ENCODE data around the gene PAFAH2.

The PAFAH2 gene

DNA sequence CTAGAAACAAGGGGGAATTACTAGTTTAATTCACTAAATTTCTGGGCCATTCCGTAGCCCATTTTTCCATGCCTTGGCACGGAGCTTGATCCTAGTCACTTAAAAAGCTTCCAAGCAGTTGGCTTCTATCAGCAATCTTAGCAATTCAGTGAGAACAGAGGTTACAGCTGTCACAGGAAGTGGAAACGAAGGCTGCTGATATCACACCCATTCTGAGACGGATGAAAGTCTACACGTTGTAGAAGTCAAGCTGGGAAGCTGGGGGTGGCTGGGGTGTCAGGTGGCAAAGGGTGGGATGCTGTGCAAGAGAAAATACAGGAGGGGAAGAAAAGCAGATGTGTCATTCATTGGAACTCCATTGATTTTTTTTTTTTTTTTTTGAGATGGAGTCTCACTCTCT lies 79.9 kb downstream of the PAFAH2 start:
- POLR2A ChIA-PET = no interaction called here
- no peak overlapping the region for H3K4me3 ChIP-seq (ENCODE audit: low read depth, low read length)
- DNase-seq (ENCODE audit: low read depth, low spot score) = no peak
- TF ChIP-seq, protein P1, sequence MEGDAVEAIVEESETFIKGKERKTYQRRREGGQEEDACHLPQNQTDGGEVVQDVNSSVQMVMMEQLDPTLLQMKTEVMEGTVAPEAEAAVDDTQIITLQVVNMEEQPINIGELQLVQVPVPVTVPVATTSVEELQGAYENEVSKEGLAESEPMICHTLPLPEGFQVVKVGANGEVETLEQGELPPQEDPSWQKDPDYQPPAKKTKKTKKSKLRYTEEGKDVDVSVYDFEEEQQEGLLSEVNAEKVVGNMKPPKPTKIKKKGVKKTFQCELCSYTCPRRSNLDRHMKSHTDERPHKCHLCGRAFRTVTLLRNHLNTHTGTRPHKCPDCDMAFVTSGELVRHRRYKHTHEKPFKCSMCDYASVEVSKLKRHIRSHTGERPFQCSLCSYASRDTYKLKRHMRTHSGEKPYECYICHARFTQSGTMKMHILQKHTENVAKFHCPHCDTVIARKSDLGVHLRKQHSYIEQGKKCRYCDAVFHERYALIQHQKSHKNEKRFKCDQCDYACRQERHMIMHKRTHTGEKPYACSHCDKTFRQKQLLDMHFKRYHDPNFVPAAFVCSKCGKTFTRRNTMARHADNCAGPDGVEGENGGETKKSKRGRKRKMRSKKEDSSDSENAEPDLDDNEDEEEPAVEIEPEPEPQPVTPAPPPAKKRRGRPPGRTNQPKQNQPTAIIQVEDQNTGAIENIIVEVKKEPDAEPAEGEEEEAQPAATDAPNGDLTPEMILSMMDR (IDR thresholded peaks at IDR 0.05; ENCODE audit: insufficient read depth, low read length, missing control alignments) = no peak
- CTCF ChIA-PET = interaction anchor here (1.5 kb wide), 1 partner anchor 22 kb away, joined by 8 read pairs; no protein-coding TSS in a partner anchor

DNA sequence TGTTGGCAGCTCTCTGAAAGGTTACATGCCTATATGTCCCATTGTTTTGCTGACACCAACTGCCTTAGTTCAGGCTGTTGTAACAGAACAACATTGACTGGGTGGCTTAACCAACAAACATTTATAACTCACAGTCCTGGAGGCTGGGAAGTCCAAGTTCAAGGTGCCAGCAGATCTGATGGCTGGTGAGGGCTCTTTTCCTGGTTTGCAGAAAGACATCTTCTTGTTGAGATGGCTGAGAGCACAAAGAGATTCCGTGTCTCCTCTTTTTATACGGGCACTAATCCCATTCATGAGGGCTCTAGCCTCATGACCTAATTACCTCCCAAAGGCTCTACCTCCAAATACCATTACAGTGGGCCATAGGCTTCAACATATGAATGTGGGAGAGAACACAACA lies 81.4 kb downstream of the PAFAH2 start:
- POLR2A ChIA-PET = no interaction called here
- H3K4me3 ChIP-seq (ENCODE audit: low read depth, low read length) = no peak overlapping the region
- TF ChIP-seq, protein P1 (IDR thresholded peaks at IDR 0.05; ENCODE audit: insufficient read depth, low read length, missing control alignments) = no peak
- CTCF ChIA-PET = interaction anchor here (0.6 kb wide), 1 partner anchor 63 kb away, joined by 3 read pairs; no protein-coding TSS in a partner anchor
- DNase-seq (ENCODE audit: low read depth, low spot score) = no peak

DNA sequence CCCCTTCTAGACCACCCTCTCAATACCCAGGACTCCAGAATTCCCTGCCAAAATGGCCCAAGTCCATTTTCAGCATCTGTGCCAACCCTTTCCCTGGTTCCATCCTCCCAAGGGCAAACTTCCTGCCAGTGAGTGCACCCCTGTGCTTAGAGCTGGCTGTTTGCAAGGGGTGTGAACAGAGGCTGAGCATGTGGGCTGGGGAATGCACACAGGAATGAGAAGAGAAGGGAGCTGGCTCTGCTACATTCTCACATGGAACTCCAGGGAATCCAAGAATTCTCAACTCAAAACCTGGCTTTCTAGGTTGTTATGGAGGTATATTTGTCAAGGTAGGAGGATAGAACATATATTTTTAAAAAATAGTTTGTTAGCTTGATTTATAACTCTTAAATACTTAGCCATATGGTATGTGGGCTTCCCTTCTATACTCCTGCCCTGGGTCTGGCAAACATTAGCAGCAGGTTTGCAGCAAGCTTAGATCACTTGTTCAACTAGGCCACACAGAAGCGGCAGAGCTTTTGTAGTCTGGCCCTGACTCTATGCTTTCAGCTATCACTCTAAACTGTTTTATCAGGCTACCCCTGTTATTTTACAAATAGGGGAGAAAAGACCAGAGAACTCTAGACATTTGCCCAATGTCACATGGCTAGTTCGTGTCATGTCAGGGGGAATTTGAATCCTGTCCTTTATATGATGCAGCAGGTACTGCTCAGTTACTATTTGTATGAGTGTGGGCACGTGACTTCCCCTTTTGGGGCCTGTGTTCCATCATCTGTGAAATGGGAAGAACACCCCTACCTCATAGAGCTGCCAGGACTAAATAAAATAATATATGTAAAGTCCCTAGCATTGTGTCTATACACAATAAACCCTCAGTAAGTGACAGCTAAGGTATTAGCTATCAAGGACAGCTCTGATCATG lies 83.5 kb downstream of the PAFAH2 start:
- ChIA-PET POLR2A (interaction anchor here (0.6 to 1.1 kb wide), 3 partner anchors 38 to 996 kb away, joined by 3 to 4 read pairs (median 3); no protein-coding TSS in a partner anchor), CTCF (interaction anchor here (0.6 to 5.3 kb wide), 5 partner anchors 8 to 94 kb away, joined by 3 to 46 read pairs (median 4); partner anchors contain the start of gene STMN1)
- TF ChIP-seq, protein P1 (IDR thresholded peaks at IDR 0.05; ENCODE audit: insufficient read depth, low read length, missing control alignments) = no peak
- H3K4me3 ChIP-seq (ENCODE audit: low read depth, low read length) = no peak overlapping the region
- DNase-seq (ENCODE audit: low read depth, low spot score) = no peak

DNA sequence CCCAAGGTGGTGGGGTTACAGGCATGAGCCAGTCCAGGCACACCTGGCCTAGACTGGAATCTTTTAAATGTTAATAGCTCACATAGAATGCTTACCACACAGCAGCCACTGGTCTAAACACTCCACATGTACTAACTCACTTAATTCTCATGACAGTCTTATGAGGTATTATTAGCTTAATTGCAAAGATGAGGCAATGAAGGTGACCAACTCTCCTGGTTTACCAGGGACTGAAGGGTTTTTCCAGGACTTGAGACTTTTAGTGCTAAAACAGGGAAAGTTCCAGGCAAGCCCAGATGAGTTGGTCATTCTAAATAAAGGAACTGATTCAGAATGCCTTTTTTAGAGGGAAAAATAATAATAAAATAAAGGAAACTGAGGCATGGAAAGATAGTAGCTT lies 84.7 kb downstream of the PAFAH2 start:
- ChIA-PET CTCF (interaction anchor here (0.6 to 5.3 kb wide), 5 partner anchors 9 to 84 kb away, joined by 3 to 46 read pairs (median 5); partner anchors contain the start of gene PAFAH2), POLR2A (interaction anchor here (0.5 to 0.6 kb wide), 2 partner anchors 9 to 995 kb away, joined by 3 read pairs; no protein-coding TSS in a partner anchor)
- no peak for DNase-seq (ENCODE audit: low read depth, low spot score)
- no peak overlapping the region for H3K4me3 ChIP-seq (ENCODE audit: low read depth, low read length)
- TF ChIP-seq, protein P1 (IDR thresholded peaks at IDR 0.05; ENCODE audit: insufficient read depth, low read length, missing control alignments) = no peak

DNA sequence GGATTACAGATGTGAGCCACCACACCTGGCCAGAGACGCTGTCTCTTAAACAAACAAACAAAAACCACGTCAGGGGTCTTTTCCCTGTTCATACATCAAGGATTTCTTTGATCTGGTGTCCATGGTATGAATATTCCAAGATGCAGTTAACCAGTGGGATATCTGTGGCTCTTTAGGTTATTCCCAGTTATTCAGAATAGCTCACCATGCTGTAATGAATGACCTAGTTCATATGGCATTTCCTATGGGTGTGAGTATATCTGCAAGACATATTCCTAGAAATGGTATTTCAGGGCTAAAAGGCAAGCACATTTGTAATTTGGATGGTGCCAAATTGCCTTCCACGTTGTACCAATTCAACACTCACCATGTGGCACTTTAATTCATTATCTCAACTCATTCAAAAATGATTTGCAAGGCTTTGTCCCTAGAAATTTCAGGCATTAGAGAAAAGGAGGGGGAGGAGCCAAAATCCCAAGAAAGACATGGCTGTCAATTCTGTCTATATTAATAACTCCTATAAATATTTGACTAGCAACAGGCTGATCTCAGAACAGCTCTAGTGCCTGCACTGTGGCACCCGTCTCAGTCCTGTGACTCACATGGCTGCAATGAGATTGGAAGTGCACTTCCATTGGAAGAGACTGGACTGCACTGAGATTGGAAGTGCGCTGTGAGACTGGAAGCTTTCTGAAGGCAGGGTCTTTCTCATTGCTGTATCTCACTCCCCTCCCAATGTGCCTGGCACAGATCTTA lies 85.6 kb downstream of the PAFAH2 start:
- POLR2A ChIA-PET = interaction anchor here (0.6 to 0.7 kb wide), 2 partner anchors 10 to 16 kb away, joined by 3 read pairs; no protein-coding TSS in a partner anchor
- H3K4me3 ChIP-seq (ENCODE audit: low read depth, low read length) = no peak overlapping the region
- TF ChIP-seq, protein P1 (IDR thresholded peaks at IDR 0.05; ENCODE audit: insufficient read depth, low read length, missing control alignments) = no peak
- peak; percentile 52 for DNase-seq (ENCODE audit: low read depth, low spot score)
- CTCF ChIA-PET = interaction anchor here (0.6 to 5.3 kb wide), 5 partner anchors 10 to 114 kb away, joined by 3 to 46 read pairs (median 5); partner anchors contain the start of gene PAFAH2
